ENCODE results near the gene PALLD. TPM values are rescaled to one million over a fixed set of nuclear protein-coding genes. Genes with fewer than 3 reads are reported as not detected.

The PALLD gene
- total RNA-seq, 1 donor from 2014 or later: 45.6 TPM

DNA sequence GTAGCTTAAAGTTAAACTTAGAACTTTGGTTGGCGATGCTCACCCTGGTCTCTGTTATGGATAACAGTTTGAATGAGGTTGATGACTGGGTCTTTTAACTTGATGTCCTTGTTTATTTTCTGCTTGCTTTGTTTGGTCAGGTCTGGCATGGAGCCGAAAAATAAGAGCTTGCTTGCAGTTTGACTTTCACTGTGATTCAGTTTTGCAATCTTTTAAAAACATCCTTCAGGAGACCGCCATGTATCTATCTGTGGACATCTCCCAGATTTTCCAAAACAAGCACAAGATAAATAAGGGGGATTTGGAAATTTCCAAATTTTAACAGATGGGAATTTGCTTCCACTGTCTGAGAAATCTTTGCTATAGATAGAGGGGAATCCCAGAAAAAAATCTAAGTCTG lies 246.7 kb downstream of the PALLD start:
- DNase-seq (ENCODE audit: low read depth): no peak
- H3K4me3 ChIP-seq (ENCODE audit: low read depth, low read length): no peak overlapping the region
- TF ChIP-seq, protein P1, sequence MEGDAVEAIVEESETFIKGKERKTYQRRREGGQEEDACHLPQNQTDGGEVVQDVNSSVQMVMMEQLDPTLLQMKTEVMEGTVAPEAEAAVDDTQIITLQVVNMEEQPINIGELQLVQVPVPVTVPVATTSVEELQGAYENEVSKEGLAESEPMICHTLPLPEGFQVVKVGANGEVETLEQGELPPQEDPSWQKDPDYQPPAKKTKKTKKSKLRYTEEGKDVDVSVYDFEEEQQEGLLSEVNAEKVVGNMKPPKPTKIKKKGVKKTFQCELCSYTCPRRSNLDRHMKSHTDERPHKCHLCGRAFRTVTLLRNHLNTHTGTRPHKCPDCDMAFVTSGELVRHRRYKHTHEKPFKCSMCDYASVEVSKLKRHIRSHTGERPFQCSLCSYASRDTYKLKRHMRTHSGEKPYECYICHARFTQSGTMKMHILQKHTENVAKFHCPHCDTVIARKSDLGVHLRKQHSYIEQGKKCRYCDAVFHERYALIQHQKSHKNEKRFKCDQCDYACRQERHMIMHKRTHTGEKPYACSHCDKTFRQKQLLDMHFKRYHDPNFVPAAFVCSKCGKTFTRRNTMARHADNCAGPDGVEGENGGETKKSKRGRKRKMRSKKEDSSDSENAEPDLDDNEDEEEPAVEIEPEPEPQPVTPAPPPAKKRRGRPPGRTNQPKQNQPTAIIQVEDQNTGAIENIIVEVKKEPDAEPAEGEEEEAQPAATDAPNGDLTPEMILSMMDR (conservative IDR thresholded peaks at IDR 0.05; ENCODE audit: low read depth, low read length): no peak

DNA sequence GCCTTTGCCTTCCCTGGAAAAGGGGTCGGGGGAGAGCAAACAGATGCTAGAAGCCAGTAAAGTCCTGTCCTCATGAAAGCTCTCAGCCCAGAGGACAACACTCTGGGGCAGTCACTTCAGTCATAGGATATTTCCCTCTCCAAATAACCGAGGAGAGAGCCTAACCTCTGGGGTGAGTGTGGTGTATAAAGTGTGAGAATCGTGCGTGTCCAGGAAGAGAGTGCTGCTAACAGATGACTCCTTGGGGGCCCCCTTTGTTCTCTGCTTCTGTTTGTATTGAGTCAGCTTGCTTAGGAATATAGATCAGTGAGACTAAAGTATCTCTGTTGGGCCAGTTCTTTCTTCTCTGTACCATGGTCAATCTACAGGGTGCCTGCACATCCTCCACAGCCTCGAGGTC lies 247.2 kb downstream of the PALLD start:
- no peak for DNase-seq (ENCODE audit: low read depth)
- TF ChIP-seq, protein P1 (conservative IDR thresholded peaks at IDR 0.05; ENCODE audit: low read depth, low read length): no peak
- no peak overlapping the region for H3K4me3 ChIP-seq (ENCODE audit: low read depth, low read length)

DNA sequence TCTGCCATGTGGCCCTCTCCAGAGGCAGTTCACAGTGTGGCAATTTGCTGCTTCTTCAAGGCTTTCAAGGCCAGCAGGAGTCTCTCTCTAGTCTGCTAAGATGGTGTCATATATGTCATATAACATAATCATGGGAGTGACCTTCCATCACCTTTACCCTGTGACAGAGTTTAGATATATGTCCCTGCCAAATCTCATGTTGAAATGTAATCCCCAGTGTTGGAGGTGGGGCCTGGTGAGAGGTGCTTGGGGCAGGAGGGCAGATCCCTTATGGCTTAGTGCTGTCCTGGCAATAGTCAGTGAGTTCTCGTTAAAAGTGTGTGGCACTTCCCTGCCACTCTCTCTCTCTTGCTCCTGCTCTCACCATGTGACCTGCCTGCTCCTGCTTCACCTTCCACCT lies 252.0 kb downstream of the PALLD start:
- no peak for DNase-seq (ENCODE audit: low read depth)
- TF ChIP-seq, protein P1 (conservative IDR thresholded peaks at IDR 0.05; ENCODE audit: low read depth, low read length): no peak
- no peak overlapping the region for H3K4me3 ChIP-seq (ENCODE audit: low read depth, low read length)

DNA sequence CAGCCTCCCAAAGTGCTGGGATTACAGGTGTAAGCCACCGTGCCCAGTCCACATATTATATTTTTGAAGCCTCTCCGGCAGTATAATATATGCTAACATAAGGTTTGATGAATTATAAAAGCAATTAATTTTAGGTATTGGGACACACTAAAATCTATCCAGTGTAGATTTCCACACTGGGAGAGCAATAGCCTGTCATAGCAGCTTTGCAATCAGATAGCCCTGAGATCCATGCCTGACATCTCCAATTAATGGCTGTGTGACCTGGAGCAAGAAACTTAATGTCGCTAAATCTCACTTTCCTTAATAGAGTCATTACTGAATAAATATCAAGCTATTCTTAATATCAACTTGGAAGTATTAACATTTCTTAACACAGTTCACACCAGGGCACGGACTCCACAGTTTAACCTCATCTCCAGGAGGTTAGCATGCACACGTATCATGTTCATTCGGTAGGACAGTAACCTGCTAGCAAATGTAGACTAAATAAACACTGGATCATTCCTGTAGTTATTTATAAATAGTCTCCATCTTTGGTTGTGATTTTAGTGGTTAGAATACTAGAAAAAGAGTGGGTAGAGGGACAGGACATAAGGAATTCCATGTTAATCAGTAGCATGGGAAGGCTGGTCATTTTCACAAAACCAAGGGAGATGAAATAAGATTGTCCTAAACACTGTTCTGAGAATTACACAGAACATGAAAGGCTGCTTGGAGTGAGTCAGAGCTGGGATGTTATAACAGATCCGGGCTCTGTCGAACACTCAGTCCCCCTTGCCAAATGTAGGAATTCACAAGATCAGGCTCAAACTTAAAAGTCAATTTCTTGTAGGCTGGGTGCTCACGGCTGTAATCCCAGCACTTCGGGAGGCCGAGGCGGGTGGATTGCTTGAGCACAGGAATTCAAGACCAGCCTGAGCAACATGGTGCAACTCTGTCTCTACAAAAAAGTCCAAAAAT lies 254.7 kb downstream of the PALLD start:
- H3K4me3 ChIP-seq (ENCODE audit: low read depth, low read length): no peak overlapping the region
- DNase-seq (ENCODE audit: low read depth): no peak
- TF ChIP-seq, protein P1 (conservative IDR thresholded peaks at IDR 0.05; ENCODE audit: low read depth, low read length): no peak

DNA sequence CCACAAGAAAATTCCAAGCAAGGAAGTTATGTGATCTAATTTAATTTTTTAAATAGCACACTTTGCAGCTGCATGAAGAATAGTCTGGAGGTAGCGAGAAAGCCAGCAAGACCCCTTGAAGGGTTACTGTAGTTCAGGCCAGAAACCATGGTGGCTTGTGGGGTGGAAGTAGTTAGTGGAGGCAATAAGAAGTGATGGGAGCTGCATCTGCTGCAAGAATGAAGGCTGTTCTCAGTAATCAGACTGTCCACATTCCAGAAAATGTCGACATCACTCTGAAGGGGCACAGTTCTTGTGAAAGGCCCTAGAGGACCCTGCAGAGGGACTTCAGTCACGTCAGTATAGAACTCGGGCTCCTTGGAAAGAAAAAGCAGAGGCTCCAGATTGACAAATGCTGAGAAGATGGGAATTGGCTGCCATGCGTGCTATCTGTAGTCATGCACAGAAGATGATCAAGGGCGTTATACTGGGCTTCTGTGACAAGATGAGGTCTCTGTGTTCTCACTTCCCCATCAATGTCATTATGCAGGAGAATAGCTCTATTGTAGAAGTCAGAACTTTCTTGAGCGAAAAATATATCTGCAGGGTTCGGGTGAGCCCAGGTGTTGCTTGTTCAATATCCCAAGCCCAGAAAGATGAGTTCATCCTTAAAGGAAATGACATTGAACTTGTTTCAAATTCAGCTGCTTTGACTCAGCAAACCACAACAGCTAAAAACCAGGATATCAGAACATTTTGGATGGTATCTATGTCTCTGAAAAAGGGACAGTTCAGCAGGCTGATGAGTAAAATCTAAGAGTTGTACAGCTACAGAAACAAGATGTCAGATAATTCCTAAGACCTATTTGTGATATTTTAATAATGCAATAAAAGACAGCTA lies 259.0 kb downstream of the PALLD start:
- TF ChIP-seq, protein P1 (conservative IDR thresholded peaks at IDR 0.05; ENCODE audit: low read depth, low read length): no peak
- no peak overlapping the region for H3K4me3 ChIP-seq (ENCODE audit: low read depth, low read length)
- no peak for DNase-seq (ENCODE audit: low read depth)

DNA sequence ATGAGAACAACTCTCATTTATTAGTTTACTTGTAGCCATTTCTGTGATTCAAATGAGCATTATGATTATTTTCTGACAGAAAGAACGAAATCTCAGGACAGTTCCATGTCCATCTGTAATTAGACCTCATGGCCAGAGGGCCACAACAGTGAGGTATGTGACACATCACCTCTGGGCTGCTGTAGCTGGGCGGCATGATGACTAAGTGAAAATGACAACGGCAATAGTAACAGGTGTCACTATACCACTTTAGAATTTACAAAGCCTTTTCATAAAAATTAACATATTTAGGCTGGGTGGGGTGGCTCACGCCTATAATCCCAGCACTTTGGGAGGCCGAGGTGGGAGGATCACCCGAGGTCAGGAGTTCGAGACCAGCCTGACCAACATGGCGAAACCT lies 260.6 kb downstream of the PALLD start:
- TF ChIP-seq, protein P1 (conservative IDR thresholded peaks at IDR 0.05; ENCODE audit: low read depth, low read length): no peak
- no peak for DNase-seq (ENCODE audit: low read depth)
- H3K4me3 ChIP-seq (ENCODE audit: low read depth, low read length): no peak overlapping the region

Measured in epithelial cell of proximal tubule (primary cell).